ENCODE results near the gene PIEZO2. TPM values are rescaled to one million over a fixed set of nuclear protein-coding genes. Genes with fewer than 3 reads are reported as not detected.

PIEZO2 gene
- total RNA-seq, 6 experiments from 2014 or later: not detected

DNA sequence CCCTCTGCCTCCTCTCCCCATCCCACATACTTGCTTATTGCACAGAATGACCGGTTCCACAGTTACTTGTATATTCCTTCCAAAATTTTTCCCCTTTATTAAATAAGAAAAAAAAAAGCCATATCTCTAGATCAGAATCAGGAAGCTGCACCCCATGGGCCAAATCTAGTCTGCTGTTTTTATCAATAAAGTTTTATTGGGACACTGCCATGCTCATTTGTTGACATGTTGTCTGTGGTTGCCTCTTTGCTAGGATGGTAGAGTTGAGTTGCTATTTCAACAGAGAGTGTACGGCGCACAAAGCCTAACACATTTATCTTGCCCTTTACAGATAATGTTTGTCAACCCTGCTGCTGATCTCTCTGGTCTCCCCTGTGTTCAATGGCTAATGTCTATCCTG lies 15.8 kb upstream of the PIEZO2 start:
- Mint-ChIP-seq H3K4me3 (no peak overlapping the region), H3K36me3 (ENCODE audit: low read depth) (no peaks in the 10 kb centered on the region), H3K4me1 (ENCODE audit: low read depth) (peaks cover 6% of the 10 kb centered on the region; the same call in 1 of the 2 replicates), H3K27ac (no peak overlapping the region), H3K9me3 (no peaks in the 10 kb centered on the region), H3K27me3 (ENCODE audit: insufficient read depth) (peaks cover 5% of the 10 kb centered on the region)
- TF ChIP-seq, protein P1, sequence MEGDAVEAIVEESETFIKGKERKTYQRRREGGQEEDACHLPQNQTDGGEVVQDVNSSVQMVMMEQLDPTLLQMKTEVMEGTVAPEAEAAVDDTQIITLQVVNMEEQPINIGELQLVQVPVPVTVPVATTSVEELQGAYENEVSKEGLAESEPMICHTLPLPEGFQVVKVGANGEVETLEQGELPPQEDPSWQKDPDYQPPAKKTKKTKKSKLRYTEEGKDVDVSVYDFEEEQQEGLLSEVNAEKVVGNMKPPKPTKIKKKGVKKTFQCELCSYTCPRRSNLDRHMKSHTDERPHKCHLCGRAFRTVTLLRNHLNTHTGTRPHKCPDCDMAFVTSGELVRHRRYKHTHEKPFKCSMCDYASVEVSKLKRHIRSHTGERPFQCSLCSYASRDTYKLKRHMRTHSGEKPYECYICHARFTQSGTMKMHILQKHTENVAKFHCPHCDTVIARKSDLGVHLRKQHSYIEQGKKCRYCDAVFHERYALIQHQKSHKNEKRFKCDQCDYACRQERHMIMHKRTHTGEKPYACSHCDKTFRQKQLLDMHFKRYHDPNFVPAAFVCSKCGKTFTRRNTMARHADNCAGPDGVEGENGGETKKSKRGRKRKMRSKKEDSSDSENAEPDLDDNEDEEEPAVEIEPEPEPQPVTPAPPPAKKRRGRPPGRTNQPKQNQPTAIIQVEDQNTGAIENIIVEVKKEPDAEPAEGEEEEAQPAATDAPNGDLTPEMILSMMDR (IDR thresholded peaks at IDR 0.05): no peak
- DNase-seq: no peak

DNA sequence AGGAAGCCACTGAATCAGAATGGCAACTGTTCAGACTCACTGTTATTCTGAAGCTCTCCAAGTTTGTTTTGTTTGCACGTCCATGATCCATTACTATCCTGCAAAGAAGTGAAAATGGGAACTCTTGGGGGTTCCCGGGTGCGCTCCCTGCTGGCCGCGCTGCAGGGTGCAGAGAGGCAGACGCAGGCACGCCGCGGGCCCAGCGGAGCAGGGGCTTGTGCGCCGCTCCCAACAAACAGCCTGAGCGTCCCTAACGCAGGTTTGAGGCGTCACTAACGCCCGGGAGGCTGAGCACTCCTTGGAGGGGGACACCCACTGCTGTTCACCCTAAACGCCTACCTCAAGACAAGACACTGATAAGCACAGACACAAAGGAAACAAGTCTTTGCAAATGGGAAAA lies 14.3 kb upstream of the PIEZO2 start:
- no peak overlapping the region for H3K27ac Mint-ChIP-seq
- no peaks in the 10 kb centered on the region for H3K36me3 Mint-ChIP-seq (ENCODE audit: low read depth)
- peaks cover 6% of the 10 kb centered on the region; the same call in 1 of the 2 replicates for H3K4me1 Mint-ChIP-seq (ENCODE audit: low read depth)
- peaks cover 5% of the 10 kb centered on the region for H3K27me3 Mint-ChIP-seq (ENCODE audit: insufficient read depth)
- no peak overlapping the region for H3K4me3 Mint-ChIP-seq
- TF ChIP-seq, protein P1 (IDR thresholded peaks at IDR 0.05): peak; percentile 34; the same call in 1 of the 2 replicates
- no peaks in the 10 kb centered on the region for H3K9me3 Mint-ChIP-seq
- no peak for DNase-seq

DNA sequence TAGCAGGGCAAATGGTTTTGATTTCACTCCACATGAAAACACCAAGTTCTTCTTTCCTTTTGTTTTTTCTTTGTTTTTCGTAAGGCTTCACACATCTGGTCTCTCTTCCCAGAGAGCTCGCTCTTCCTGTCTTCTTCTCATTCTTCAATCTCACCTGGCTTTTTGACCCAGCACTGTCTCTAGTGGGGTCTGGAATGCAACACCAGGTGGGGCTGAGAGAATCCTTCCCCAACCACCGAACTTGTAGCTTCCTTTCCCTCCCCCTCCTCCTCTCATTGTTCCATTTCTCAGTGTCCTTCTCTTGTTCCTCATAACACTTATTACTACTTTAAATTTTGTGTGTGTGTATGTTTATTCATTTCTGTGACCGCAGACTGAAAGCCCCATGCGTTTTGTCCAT lies 13.5 kb upstream of the PIEZO2 start:
- peaks cover 5% of the 10 kb centered on the region; the same call in 1 of the 2 replicates for H3K4me1 Mint-ChIP-seq (ENCODE audit: low read depth)
- no peak overlapping the region for H3K4me3 Mint-ChIP-seq
- DNase-seq: no peak
- H3K27me3 Mint-ChIP-seq (ENCODE audit: insufficient read depth): peaks cover 10% of the 10 kb centered on the region
- no peak overlapping the region for H3K27ac Mint-ChIP-seq
- no peaks in the 10 kb centered on the region for H3K36me3 Mint-ChIP-seq (ENCODE audit: low read depth)
- TF ChIP-seq, protein P1 (IDR thresholded peaks at IDR 0.05): no peak
- no peaks in the 10 kb centered on the region for H3K9me3 Mint-ChIP-seq

DNA sequence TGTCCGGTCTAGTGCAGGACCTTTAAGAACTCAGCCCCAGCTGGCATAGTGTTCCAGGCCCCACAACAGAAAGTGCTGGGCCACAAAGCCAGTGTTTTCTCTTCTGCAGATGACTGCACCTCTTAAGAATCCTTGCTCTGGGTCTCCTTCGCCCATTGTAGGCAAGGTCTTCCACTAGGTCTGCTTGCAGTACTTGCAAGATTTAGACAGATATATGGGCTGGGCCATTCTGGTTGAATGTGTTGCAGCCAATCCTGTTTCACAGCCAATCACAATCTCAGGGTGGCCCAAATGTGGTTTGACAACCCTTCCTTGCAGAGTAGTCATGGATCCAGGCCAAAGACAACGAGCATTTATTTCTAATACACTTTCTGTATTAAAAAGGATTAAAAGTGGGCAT lies 13.1 kb upstream of the PIEZO2 start:
- Mint-ChIP-seq H3K36me3 (ENCODE audit: low read depth) (no peaks in the 10 kb centered on the region), H3K27me3 (ENCODE audit: insufficient read depth) (peaks cover 10% of the 10 kb centered on the region), H3K4me3 (no peak overlapping the region), H3K27ac (no peak overlapping the region), H3K4me1 (ENCODE audit: low read depth) (peaks cover under 1% of the 10 kb centered on the region; the same call in 1 of the 2 replicates), H3K9me3 (no peaks in the 10 kb centered on the region)
- TF ChIP-seq, protein P1 (IDR thresholded peaks at IDR 0.05): no peak
- DNase-seq: no peak

DNA sequence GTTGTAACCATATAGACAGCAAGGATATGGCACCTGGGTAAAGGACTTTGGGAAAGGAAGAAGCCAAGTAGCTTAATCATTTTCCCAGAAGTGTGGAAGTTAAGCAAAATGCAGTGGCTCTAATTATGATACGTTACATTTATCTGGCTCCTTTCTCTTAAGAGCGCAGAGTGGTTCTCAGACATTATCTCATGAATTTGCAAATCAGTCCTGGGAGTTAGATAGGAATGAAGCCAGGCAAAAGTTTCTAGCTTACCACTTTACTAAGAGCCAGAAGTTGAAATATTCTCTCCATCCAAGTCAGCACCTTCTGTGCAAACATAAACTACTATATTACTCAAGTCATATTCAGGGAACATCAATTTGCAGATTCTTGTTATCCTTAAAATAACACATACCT lies 10.9 kb upstream of the PIEZO2 start:
- H3K36me3 Mint-ChIP-seq (ENCODE audit: low read depth): no peaks in the 10 kb centered on the region
- H3K9me3 Mint-ChIP-seq: no peaks in the 10 kb centered on the region
- H3K4me3 Mint-ChIP-seq: no peak overlapping the region

More for the DNA sequence above, 10.9 kb upstream of the PIEZO2 start:
- no peak for DNase-seq
- Mint-ChIP-seq H3K27me3 (ENCODE audit: insufficient read depth) (peaks cover 19% of the 10 kb centered on the region), H3K4me1 (ENCODE audit: low read depth) (peaks cover 5% of the 10 kb centered on the region; the same call in 1 of the 2 replicates), H3K27ac (no peak overlapping the region)
- TF ChIP-seq, protein P1 (IDR thresholded peaks at IDR 0.05): no peak

Measured in HFFc6 (cell line).